NT2/D1 (cell line): ENCODE measurements around the gene AKNA.
A peak's percentile ranks its signal among the peaks of the same experiment; 100 is the strongest.

ENCODE experiments used
- DNase-seq: peaks from one replicate; pipeline ENCODE4 v3.0.0-alpha.2; 2011; ENCODE audit warnings: low read depth, low spot score
- H3K27me3 ChIP-seq: 2 replicates; pipeline ENCODE4 v1.6.0; 2011; ENCODE audit warnings: mild to moderate bottlenecking; ENCODE audit not compliant: insufficient read length, insufficient read depth
- H3K36me3 ChIP-seq: 2 replicates; pipeline ENCODE4 v1.6.1; 2011; ENCODE audit warnings: mild to moderate bottlenecking, low read length, mixed read lengths; ENCODE audit not compliant: insufficient read depth, insufficient read length
- H3K4me1 ChIP-seq: 2 replicates; pipeline ENCODE4 v1.5.1; 2011; ENCODE audit not compliant: insufficient read depth, insufficient read length
- H3K4me3 ChIP-seq: 2 replicates; pipeline ENCODE4 v1.5.1; 2011; ENCODE audit warnings: low read depth; ENCODE audit not compliant: insufficient read length
- H3K9ac ChIP-seq: 2 replicates; pipeline ENCODE4 v1.6.0; 2011; ENCODE audit warnings: low read depth; ENCODE audit not compliant: insufficient read length
- H3K9me3 ChIP-seq: 2 replicates; pipeline ENCODE4 v1.5.1; 2011; ENCODE audit warnings: mild to moderate bottlenecking, low read length; ENCODE audit not compliant: insufficient read depth
- SUZ12 ChIP-seq: IDR thresholded peaks from 2 replicates; pipeline ENCODE4 v1.6.1; 2011; ENCODE audit not compliant: insufficient read length, insufficient read depth; ENCODE audit errors: extremely low read depth
- YY1 ChIP-seq: IDR thresholded peaks from 2 replicates; pipeline ENCODE4 v1.6.1; 2011; ENCODE audit not compliant: insufficient read length, insufficient read depth
- ZNF274 ChIP-seq: IDR thresholded peaks from 2 replicates; pipeline ENCODE4 v1.6.1; 2011; ENCODE audit warnings: mild to moderate bottlenecking, low read depth, low read length

Gene AKNA

DNA sequence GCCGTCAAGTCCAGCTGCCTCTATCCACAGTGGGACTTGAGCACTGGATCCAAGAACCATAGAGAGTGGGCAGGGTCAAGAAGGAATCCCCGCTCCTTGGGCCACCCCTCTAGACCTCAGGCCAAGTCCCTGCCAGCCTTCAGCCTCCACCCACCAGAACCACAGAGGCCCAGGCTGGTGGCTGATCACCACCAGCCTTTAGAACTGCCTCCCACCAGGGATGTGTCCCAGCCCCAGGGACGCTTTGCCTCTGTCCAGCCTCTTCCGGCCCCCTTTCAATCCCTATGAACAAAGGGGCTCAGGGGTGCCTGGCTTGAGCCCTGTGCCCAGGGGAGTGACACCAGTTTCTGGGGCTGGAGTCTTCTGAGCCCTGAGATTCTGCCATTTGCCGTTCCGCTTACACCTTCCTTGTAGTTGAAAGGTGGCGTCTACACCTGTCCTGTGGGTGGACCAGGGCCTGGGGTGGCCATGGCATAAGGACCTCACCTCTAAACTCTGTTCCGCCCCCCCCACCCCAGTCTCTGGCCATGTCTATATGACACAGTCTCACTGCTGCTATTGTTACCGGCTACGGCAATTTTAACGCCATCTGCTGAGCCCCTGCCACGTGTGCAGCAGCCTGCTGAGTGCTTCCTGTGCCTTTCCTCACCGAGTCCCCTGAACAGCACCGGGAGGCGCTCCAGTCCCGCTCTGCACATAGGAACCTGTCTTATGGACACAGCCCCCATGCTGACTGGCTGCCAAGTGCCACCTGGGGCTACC is 100.6 kb downstream of the AKNA start:
- peak overlapping the region; percentile 46 for H3K9ac ChIP-seq
- H3K4me3 ChIP-seq = no peak overlapping the region
- peaks cover 74% of the 10 kb centered on the region for H3K36me3 ChIP-seq
- TF ChIP-seq SUZ12 (no peak), YY1 (no peak), ZNF274 (no peak)
- DNase-seq = no peak
- no peaks in the 10 kb centered on the region for H3K9me3 ChIP-seq
- H3K4me1 ChIP-seq = peaks cover 23% of the 10 kb centered on the region
- H3K27me3 ChIP-seq = no peaks in the 10 kb centered on the region

DNA sequence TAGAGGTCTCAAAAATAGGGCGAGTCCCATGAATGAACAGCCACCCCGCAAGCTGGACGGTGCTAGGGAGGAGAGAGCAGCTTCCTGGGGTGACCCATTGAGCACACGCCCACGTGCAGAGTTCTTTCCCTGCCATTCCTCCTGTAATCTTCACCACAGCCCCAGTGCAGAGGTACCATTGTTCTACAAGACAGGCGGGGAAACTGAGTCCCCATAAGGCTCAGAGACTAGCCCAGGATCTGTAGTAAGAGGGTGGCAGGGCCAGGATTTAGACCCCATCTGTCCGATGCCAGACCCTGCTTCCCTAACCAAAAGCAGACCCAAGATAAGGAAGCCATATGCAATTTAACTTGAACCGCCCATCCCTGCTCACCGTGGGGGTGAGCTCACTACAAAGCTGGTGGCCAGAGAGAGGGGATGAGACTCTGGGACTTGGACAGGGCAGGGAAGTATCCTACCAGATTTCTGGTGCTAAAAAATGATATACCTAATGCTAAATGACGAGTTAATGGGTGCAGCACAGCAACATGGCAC is 101.6 kb downstream of the AKNA start:
- Histone ChIP-seq H3K4me1 (peaks cover 24% of the 10 kb centered on the region), H3K9ac (no peak overlapping the region), H3K36me3 (peaks cover 78% of the 10 kb centered on the region), H3K27me3 (no peaks in the 10 kb centered on the region), H3K4me3 (no peak overlapping the region), H3K9me3 (no peaks in the 10 kb centered on the region)
- TF ChIP-seq SUZ12 (no peak), ZNF274 (no peak), YY1 (no peak)
- DNase-seq = no peak

DNA sequence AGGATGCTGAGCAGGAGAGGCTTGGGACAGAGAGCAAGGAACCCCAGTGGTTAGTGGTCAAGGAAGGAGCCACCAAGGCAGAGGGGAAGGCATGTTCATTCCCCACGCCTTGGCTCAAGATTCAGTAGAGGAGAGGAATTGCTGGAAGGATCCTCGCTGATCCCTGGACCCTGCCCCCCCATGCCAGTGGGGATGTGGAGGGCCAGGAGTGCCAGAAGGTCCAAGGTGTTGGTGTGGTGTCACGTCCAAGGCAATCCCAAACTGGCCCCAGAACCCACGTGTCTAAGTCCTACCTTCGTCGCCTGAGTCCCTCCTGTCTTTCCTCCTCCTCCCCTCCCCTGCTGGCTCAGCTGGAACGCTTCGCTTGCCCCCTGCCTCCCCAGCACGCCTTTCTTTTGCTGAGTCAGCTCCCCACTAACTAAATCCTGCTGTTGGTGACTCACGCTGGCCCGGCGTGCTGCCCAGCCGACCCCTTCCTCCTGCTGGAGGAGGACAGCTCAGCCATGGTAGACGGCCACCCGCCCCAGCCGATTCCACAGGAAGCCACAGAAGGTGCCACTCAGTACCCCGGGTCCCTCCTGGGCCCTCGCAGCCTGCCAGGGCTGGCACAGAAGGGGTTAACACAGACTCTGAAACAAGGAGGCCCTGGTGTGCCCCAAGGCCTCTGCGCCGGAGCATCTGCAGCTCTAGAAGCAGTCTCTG is 102.5 kb downstream of the AKNA start:
- peak overlapping the region; percentile 22 for H3K9ac ChIP-seq
- no peak overlapping the region for H3K4me3 ChIP-seq
- no peak for TF ChIP-seq ZNF274
- no peak for TF ChIP-seq YY1
- TF ChIP-seq SUZ12 = no peak
- DNase-seq = no peak
- no peaks in the 10 kb centered on the region for H3K9me3 ChIP-seq
- H3K4me1 ChIP-seq = peaks cover 26% of the 10 kb centered on the region
- H3K27me3 ChIP-seq = no peaks in the 10 kb centered on the region
- H3K36me3 ChIP-seq = peaks cover 78% of the 10 kb centered on the region

DNA sequence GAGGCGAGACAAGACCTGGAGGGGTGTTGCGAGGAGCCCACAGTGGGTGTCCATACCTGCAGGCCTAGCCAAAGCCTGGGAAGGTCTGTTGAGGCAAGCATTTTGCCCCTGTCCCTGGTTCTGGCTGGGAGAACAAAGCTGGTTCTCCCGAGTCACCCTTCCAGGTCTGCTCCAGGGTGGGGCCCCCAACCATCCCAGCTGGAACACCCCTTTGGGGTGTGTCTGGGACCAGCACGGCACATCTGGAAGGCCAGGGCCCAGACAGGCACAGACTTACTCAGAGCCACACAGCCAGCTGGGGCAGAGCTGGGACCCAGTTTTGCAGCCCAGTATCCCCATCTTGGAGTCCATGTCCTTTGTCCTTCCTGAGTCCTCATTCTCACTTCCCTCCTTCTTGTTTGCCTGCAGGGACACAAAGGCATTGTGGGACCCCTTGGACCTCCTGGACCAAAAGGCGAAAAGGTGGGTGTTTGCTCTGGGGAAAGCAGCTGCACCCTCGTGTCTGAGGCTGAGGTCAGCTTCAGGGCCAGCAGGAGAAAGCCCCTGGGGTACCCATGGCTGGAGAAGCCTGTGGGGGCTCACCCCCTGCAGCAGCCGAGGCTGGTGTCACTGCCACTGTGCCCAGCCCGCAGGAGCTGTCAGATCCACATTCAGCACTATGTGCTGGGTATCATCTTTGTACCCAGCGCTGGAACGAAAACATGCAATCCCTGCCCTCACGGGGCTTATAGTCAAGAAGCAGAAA is 103.3 kb downstream of the AKNA start:
- no peaks in the 10 kb centered on the region for H3K27me3 ChIP-seq
- peaks cover 73% of the 10 kb centered on the region for H3K36me3 ChIP-seq
- no peak for TF ChIP-seq ZNF274
- TF ChIP-seq YY1 = no peak
- TF ChIP-seq SUZ12 = no peak
- no peaks in the 10 kb centered on the region for H3K9me3 ChIP-seq
- DNase-seq = no peak
- peaks cover 26% of the 10 kb centered on the region for H3K4me1 ChIP-seq
- H3K9ac ChIP-seq = no peak overlapping the region
- no peak overlapping the region for H3K4me3 ChIP-seq
